GM19351 (cell line): ENCODE results near the gene DNAH8.

Source experiments
- ATAC-seq: cut with Tn5 transposase; IDR thresholded peaks from one replicate; pipeline ENCODE4 v1.9.1; 2021; ENCODE audit warnings: mild to moderate bottlenecking, moderate library complexity; ENCODE audit not compliant: unreplicated experiment

Gene DNAH8

GRCh38 chr6:39049575-39050283, 334.6 kb downstream of the DNAH8 start:
- no peak for ATAC-seq

GRCh38 chr6:39050453-39051112, 335.5 kb downstream of the DNAH8 start:
- ATAC-seq: no peak

DNA sequence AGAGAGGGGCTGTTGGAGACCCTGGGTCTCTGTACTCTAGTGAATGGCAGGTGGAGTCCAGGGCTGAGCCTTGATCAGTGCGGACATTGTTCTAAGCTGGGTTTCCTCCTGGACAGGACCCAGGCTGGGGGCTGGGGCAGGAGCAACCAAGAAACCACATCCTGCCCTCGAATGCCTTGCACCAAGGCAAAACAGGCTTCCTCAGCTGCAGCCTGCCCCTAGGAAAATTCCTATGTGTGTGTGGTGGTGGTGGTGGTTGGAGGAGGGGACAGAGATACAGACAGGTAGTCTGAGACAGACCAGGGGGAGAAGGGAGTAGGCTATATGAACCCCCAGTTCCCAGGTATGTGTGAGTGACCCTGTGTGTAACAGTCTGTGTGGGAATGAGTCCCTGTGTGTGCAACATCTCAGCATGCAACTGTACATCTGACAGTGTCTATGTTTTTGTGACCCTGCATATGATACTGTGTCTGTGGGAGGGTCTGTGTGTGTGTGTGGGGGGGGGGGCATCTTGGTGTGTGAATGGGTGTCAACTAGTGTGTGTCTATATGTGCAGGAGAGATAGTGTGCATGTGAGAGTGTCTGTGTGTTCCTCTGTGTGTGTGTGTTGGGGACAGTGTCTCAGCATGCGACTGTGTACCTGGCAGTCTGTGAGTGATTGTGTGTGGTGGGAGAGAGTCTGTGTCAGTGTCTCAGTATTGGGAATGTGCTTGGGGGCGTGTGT, 336.4 kb downstream of the DNAH8 start:
- no peak for ATAC-seq

DNA sequence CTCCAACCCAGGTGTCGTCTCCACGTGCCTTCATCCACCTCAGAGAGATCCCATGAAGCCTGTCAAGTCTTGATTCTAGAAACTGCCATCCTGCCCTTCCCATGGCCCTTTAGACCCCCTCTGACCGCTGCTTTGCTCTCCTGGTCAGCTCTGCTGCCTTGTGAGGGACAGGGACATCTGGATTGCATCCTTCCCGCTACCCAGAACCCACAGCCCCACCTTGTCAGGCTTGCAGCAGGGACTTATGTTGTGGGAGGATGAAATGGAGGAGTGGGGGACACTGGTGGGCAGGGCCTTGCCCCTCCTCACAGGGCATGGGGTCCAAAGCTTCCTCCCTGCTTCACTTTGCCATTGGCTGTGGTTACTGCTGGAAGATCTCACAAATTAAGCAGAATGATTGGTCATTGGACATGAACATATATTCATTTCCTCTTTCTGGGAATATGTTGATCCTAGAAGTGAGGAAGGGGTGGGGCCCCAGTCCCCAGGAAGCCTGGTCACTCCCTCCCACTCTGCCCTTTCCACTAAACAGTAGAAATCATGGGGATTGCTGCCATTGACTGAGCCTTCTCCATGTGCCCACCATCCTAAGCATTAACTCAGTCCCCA, 338.0 kb downstream of the DNAH8 start:
- ATAC-seq: no peak

DNA sequence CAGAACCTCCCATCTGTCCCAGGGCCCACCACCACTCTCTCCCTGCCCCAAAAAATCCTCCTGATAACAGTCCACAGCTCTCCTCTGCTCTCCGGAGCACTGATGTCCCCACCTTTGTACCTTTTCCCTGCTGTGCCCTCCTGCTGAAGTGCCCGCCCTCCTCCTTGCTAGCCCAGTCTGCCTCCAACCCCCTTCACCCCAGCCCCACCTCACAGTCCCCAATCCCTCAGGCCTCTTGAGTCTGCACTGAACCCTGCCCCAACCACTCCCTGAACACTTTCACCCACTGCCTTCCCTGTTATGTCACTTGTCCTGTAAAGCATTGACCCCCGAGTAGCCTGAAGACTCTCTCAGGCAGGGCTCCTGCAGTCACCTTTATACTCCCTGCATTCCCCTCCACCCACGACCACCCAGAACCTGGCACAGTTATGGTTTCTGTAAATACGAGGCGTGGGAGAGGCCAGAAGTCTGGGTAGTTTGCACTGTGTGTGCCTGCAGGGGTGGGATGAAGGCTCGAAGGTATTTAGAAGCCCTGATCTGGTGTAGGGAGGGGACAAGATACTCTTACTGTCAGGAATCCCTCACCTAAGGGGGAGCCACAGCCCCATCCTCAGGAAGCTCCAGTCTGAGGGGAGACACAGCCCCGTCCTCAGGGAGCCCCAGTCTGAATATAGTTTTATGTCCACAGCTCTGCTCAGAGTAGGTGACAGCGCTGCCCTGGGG, 338.9 kb downstream of the DNAH8 start:
- ATAC-seq: no peak

GRCh38 chr6:39054577-39055142, 339.5 kb downstream of the DNAH8 start:
- no peak for ATAC-seq

GRCh38 chr6:39055661-39056060, 340.6 kb downstream of the DNAH8 start:
- no peak for ATAC-seq

- no peak for ATAC-seq
Measured at GRCh38 chr6:39056191-39056590, 341.1 kb downstream of the DNAH8 start.

GRCh38 chr6:39056681-39057080, 341.6 kb downstream of the DNAH8 start:
- no peak for ATAC-seq

DNA sequence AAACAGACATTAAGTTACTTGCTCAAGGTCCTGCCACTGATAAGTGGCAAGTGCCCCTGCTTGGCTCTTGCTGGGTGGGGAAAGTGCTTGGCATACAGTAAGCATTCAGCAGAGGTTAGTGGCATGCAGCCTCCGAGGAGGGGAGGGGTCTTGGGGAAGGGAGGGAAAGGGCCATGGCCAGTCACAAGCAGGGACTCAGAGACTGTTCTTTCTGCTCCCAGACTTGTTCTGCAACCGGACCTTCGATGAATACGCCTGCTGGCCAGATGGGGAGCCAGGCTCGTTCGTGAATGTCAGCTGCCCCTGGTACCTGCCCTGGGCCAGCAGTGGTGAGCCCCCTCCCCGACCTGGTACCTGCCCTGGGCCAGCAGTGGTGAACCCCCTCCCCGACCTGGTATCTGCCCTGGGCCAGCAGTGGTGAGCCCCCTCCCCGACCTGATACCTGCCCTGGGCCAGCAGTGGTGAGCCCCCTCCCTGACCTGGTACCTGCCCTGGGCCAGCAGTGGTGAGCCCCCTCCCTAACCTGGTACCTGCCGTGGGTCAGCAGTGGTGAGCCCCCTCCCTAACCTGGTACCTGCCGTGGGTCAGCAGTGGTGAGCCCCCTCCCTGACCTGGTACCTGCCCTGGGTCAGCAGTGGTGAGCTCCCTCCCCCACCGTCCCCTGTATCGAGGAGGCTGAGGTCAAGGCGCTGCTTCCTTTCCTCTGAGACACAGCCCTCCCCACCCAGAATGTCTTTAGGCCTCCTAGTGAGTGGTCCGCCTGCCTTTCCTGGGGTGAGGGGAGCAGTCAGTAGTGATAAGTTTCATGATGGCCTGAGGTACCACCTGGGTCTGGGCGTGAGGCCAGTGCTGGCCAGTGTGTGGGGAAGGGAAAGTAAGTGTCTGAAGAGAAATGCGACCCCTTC, 342.4 kb downstream of the DNAH8 start:
- no peak for ATAC-seq

DNA sequence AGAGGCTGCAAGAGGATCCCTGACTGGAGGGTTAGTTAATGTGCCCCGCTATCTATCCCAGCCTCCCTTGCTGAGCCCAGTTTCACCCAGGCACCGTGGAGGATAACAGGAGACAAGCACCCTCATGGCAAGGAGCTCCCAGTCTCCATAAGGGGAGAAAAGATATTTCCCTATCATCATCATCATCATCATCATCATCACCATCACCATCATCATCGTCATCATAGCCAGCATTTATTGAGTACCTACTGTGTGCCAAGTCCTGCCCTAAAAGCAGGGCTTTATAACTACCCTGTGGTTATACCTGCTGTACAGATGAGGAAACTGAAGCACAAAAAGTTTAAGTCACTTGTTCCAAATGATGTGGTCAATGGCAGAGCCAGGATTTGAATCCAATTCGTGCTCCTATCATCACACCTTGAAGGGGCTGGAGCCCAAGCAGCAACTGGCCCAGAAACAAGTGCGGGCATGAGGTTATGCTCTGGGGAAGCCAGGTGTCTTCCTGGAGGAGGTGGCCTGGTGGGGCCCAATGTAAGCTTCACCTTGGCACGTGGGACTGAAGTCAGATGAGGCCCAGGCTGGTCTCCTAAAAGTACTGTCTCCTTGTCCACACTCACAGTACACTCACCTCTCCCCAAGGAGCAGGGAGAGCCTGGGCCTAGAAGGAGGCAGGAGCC, 343.5 kb downstream of the DNAH8 start:
- ATAC-seq: no peak

GRCh38 chr6:39059496-39060310, 344.6 kb downstream of the DNAH8 start:
- ATAC-seq: no peak

GRCh38 chr6:39060467-39061160, 345.5 kb downstream of the DNAH8 start:
- ATAC-seq: no peak

- no peak for ATAC-seq
Measured at GRCh38 chr6:39061182-39061581, 346.1 kb downstream of the DNAH8 start.

DNA sequence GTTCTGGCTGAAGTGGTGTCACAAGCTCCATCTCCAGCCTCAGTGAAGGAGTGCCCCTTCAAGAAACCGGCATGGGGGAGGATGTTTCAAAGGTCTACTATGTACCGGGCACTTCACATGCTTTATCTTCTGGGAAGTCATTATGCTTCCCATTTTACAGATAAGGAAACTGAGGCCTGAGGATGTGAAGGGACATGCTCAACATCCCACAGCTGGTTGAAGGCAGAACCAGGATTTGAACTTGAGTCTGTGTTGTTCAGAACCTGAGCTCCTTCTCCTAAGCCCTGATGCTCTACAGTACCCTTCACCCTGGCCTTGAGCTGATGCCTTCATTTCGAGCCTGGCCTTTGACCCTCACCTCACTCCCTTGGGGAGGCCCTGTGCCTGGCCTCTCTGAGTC, 346.5 kb downstream of the DNAH8 start:
- no peak for ATAC-seq

- no peak for ATAC-seq
Measured at GRCh38 chr6:39062014-39062740, 347.1 kb downstream of the DNAH8 start.

DNA sequence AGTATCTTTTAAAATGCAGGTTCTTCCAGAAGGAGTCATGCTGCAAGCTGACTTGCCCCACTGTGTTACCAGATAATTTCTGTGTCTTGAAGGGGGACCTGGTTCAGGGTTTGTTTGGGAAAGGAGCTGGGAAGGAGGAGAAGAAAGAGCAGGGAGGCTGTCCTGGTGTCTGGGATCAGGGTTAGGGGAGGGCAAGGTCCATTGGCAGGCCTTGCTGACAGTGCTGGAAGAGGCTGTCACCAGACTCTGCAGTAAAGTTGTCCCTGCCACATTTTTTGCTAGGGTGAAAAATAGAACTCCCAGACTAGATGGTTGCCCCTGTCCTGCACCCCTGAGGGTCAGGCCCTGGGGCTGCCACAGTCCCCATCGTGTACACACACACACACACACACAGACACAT, 348.4 kb downstream of the DNAH8 start:
- no peak for ATAC-seq
